ENCODE measurements around the gene SLC35G6.
"Not testable (repeated sequence)": the region's sequence is repeated elsewhere in the genome, so short reads cannot be mapped to it uniquely, and the experiment has no call there.

DNA sequence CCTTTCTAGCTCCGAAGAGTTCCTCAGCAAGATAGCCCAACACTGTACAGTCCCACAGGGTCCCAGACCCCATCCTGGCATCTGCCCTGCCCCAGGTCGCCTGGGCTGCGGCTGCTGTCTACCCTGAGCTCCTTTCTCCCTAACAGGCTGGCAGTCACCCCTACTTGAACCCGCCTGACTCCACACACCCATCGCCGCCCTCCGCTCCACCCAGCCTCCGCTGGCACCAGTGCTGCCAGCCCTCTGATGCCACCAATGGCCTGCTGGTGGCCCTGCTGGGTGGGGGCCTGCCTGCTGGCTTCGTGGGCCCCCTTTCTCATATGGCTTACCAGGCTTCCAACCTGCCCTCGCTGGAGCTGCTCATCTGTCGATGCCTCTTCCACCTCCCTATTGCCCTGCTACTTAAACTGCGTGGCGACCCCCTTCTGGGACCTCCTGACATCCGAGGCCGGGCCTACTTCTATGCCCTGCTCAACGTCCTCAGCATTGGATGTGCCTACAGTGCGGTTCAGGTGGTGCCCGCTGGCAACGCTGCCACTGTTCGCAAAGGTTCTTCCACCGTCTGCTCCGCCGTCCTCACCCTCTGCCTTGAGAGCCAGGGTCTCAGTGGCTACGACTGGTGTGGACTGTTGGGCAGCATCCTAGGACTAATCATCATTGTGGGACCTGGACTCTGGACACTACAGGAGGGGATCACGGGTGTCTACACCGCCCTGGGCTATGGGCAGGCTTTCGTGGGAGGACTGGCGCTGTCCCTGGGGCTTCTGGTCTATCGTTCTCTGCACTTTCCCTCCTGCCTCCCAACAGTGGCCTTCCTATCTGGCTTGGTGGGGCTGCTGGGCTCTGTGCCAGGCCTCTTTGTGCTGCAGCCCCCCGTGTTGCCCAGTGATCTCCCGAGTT lies 846 bp downstream of the SLC35G6 start:
- TF ChIP-seq CTCF (IDR thresholded peaks at IDR 0.05); EP300 (IDR thresholded peaks at IDR 0.05; ENCODE audit: low read depth): not testable (repeated sequence)
